Measurements from ENCODE around the gene NPY4R2.
"Not testable (repeated sequence)": the region's sequence is repeated elsewhere in the genome, so short reads cannot be mapped to it uniquely, and the experiment has no call there.

Gene NPY4R2

DNA sequence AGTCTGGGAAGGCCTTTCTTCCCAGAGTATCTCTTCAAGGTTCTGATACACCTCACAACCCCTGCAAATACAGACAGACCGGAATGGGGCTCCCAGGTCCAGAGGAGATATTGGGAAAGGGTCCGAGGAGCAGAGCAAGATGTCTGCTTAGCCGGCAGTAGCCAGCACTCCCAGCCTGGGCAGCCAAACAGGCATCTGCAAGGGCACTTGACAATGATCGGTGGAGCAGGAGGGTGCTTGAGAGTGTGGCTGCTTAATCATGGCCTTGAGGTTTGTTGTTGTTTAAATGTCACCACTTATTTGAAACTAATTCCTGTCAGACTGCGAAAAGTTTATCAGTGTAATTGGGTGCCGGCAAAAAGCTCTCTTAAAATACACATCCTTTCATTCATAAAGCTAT, 15.0 kb downstream of the NPY4R2 start:
- DNase-seq: not testable (repeated sequence)

DNA sequence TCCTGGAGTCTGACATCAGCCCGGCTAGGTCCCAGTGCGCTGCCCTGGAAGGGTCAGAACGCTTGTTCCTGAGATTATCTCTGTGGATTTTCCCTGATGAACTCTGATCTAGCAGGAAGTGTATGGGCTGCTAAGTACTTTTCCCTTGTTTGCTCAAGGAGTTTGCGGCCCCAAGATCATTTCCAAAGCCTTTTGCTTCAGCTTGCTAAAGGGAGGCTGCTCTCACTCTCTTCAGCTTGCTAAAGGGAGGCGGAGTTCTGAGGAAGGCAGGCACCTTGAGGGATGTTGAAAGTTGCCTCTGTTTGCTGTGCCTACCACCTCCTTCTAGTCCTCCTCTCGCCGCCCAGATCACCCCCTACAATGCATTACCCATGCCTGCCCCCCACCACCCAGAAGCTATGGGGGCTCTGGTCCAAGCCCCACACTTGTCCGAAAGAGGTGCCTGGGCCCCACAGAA, 18.3 kb downstream of the NPY4R2 start:
- DNase-seq: not testable (repeated sequence)

DNA sequence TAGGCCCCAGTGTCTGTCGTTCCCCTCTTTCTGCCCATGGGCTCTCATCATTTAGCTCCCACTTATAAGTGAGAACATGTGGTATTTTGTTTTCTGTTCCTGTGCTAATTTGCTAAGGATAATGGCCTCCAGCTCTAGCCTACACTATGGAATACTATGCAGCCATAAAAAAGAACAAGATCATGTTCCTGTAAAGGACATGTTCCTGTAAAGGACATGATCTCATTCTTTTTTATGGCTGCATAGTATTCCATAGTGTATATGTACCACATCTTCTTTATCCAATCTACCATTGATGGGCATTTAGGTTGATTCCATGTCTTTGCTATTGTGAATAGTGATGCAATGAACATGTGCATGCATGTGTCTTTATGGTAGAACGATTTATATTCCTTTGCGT, 19.2 kb downstream of the NPY4R2 start:
- DNase-seq: not testable (repeated sequence)

DNA sequence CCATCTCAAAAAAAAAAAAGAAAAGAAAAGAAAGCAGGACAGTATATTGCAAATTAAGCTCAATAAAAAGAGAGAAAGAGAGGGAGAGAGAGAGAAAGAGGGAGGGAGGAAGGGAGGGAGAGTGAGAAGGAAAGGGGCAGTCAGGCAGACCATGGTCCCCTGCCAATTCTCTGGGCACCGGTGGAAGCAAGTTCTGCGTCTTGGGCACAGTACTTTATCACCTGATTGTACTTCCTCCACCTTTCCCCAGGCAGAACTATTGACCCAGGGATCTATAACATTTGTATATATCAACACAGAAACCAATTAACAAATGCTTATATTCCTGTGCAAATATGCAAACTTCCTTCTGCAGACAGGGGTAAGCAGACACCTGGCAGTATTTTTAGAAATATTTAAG, 22.4 kb downstream of the NPY4R2 start:
- not testable (repeated sequence) for DNase-seq

DNA sequence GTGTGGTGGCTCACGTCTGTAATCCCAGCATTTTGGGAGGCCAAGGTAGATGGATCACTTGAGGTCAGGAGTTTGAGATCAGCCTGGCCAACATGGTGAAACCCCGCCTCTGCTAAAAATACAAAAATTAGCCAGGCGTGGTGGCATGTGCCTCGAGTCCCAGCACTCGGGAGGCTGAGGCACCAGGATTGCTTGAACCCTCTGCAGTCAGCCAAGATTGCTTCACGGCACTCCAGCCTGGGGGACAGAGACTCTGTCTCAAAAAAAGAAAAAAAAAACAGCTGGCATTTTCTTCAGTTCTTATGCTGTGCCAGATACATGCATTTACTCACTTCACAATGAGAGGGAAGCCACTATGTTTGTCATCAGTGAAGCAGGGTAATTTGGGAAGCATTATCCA, 22.9 kb downstream of the NPY4R2 start:
- DNase-seq: not testable (repeated sequence)

DNA sequence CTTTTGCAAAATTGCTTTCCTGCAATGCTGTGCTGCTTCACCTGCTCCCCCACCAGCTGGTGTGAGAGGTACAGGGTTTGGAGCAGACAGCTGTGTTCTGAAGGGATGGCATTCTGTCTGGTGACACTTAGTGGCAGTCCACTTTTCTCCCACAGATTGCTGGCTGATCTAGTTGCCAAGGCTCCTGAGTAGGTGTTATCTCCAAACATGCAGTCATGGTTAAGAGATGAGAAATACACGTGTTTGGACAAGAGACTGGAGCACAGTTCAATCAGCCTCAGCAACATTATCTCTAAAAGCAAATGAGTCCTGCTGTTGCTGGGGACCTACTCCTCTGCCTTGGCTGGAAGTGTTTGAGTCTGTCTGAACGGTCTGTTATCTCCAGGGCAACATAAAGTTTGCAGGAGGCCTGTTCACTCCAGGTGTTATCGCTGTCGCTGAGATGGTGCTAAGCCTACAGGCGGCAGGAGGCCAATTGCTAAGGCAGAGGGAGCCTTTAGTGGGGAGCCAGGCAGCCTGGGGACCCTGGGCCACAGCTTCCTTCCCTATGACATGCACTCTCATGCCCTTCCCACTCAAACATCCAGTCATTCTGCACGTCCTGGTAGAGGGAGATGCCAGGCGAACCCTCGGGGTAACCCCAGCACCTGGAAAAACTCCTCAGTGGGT, 24.0 kb downstream of the NPY4R2 start:
- DNase-seq: not testable (repeated sequence)

DNA sequence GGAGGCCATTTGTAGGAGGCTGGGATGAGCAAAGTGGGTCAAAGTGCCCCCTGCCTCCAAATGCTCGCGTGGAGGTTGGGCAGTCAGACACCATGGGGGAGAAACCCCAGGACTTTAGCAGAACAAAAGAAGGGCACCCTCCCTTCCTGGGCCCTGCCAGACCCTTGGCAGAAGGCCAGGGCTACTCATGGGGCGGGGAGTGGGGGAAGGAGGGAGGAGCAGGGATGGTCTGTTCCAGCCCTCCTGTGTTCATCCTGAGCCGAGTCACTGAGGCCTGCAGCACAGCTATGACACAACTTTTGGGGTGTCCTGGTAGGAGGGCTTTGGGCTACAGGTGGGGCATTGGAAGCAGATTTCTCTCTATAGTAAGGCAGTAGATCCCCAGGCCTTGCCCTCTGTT, 24.9 kb downstream of the NPY4R2 start:
- not testable (repeated sequence) for DNase-seq

DNA sequence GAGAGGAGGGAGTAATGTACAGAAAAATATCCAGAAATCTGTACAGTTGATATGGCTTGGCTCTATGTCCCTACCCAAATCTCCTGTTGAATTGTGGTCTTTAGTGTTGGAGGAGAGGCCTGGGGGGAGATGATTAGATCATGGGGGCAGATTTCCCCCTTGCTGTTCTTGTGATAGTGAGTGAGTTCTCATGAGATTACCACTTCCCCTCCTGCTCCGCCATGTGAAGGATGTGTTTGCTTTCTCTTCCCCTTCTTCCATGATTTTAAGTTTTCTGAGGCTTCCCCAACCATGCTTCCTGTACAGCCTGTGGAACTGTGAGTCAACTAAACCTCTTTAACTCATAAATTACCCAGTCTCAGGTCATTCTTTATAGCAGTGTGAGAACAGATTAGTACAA, 29.0 kb downstream of the NPY4R2 start:
- not testable (repeated sequence) for DNase-seq

DNA sequence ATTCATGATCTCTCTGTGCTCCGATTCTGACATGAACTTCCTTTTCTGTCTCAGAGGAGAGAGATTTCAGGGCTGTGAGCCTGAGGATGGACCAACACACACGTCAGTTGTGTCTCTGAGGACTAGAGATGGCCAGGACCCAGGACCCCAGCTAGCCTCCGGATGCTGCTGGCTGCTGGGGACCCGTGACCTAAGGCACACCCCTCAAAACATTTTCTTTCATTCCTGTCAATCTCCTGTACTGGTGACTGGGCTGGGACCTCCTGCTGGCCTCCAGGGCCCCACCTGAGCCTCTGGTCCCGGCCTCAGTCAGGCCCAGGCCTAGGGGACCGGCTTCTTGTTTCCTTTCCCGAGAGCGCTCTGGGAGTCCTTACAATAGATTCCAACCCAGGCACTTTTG, 38.7 kb downstream of the NPY4R2 start:
- DNase-seq: not testable (repeated sequence)

DNA sequence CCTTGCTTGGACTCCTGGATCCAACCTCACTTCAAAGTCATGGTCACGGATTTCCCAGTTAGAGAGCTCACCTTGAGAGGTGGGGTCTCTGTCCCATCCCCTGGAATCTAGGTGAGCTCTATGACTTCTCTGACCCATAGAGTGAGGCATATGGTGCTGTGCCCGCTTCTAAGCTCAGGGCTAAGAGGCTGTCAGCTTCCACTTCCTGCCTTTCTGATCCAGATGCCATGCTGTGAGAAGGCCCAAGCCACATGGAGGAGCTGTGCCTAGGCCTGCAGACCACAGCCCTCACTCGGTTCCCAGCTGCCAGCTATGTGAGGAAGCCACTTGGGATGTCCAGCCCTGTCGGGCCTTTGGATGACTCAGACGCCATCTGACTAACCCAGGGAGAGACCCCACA, 41.2 kb downstream of the NPY4R2 start:
- not testable (repeated sequence) for DNase-seq

DNA sequence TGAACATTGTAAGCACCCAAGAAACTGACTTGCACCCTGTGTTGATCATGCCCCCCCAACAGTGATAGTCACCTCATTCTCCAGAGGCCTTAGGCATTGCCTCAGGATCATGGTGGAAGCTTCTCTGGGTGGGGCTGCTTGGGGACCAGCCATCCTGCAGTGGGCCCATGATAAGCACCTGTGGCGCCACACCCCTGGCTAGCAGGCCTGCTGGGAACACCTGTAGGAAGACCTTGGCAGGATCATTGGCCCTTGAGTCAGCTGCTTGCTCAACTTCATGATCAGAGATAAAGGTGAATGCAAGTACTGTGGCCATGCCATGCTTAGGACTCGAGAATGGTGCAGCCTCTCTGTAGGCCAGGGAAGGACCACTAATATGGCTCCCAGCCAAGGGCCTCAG, 42.2 kb downstream of the NPY4R2 start:
- DNase-seq: not testable (repeated sequence)

DNA sequence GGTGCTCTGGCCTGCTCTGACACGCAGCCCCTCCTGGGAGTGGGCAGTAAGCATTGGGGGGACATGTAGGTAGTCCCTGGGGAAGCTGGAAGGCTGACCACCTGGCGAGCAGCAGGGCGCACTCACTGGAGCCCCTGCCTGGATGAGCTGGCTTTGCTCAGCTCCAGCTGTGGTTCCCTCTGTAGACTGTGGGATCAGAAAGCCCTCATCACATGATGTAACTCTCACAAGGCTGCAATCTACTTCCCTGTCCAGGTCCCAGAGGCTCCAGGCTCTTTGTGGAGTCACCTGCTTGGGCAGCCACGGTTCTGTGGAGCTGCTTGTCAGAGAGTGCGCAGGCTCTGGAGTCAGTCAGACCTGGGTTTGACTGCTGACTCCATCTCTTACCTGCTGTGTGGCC, 44.3 kb downstream of the NPY4R2 start:
- DNase-seq: not testable (repeated sequence)

DNA sequence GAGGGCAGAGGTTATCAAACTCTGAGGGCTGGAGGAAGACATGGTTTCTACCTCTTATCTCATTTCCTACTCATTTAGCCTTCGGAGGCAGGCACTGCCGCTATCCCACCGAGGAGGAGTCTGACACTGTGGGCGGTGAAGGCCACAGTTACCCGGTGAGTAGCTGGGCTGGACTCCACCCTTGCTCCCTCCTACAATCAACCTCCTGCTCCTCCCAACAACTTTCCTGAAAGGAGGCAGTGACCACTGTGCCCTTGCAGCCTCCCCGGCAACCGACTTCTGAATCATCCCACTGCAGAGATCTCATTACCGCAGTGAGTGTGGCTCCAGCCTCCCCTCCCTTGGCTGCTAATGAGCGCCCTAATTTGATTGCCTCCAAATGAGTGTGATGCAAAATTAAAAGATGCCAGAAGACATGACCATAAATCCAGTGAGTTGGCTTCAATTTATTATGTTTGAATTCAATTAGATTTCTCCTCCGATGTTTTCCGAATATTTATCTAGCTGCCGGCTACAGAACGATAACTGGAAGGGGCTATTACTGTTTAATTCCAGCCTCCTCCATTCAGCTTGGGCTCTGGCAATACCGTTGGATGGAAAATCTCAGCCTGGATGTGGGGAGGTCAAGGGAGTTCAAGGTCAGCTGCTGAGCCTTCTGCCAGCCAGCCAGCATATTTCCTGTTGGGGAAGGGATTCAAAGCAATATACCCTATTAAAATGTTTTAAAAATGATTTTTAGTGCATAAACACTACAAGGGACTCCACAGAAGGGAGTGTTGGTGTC, 46.0 kb downstream of the NPY4R2 start:
- not testable (repeated sequence) for DNase-seq

DNA sequence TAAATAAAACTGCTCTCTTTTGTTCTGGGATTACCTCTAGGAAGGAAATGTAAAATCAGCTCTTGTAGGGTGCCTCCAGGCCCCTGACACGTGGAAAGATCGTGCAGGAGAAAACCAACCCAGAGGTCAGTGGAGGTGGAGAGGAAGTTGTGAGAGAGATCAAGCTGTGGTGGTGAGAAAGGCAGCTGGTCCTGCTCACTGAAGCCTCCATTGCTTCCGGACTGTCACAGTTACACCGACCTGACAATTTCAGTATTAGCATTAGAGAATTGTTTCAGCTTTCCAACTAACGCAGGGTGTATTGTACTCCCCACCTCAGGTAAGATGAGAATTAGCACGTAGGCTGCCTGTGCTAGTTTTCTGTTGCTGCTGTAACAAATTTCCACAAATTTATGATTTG, 50.5 kb downstream of the NPY4R2 start:
- not testable (repeated sequence) for DNase-seq

DNA sequence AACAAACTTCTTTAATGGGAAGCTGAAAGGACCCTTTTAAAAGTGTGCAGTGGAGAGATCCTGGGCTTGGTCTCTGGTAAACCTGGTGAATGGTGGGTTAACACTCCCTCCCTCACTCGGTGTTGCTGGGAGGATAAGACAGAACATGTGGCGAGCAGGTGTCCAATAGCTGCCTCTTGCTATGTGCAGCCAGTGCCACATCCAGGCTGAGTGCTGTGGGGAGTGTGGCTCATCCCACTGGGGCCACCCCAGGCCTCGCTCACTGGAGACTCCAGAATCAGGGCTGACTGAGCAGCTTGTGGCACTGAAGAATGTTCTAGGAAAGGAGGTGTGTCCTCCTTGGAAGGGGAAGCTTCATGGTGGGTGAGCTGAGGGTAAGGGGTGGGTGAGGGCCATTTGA, 51.6 kb downstream of the NPY4R2 start:
- not testable (repeated sequence) for DNase-seq

DNA sequence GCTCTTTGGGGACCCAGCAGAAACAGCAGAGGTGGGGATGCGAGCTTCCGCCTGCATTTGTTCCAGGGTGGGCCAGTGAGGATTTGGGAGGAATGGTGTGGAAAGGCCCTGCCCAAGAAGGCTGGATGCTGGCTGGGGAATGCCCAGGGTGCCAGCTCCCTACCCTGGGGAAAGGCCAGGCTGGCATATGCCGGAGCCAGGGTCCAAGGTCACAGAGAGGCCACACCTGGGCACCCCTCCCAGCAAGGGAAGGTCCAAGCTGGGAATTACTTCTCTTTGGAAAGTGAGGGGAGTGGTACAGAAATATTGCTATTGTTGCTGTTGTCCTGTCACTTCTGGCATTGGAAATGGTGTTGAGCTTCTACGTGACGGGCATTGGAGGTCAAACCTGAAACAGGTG, 53.1 kb downstream of the NPY4R2 start:
- not testable (repeated sequence) for DNase-seq

DNA sequence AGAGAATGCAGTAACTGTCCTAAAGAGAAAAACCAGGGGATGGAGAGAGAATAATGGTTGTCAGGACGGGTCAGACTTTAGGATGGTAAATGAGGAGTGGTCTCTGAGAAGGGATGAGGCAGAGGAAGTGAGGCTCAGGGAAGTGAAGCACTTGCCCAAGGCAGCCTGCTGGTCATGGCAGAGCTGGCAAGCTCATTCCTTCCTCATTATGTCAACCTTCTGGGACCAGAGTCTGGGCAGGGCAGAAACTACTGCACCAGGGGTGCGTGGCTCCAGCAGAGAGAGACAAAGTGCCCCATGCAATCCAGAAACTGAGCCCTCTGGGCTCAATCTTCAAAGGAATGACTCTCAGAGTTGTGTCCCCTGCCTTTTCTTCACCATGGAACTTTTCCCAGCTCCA, 53.6 kb downstream of the NPY4R2 start:
- DNase-seq: not testable (repeated sequence)
